ENCODE data around the gene GALNT5.

- TF ChIP-seq EZH2 (IDR thresholded peaks at IDR 0.05; ENCODE audit: low read length, missing control alignments) (no peak), CTCF (conservative IDR thresholded peaks at IDR 0.05 in 1 of 2, IDR thresholded peaks at IDR 0.05 in 1 of 2; ENCODE audit: low read depth in 1 of 2, low read length in 2 of 2) (no peak)
Measured at GRCh38 chr2:157264099-157264498, 6.6 kb downstream of the GALNT5 start.
